Fibroblast of lung (primary cell): ENCODE results near the gene CASP12. TPM values are rescaled to one million over a fixed set of nuclear protein-coding genes. Genes with fewer than 3 reads are reported as not detected.

Experiments
- DNase-seq, 2 donors: peaks; one replicate each; pipeline versions ENCODE4 v3.0.0 to v3.0.0-alpha.2; 2010; ENCODE audit warnings: low read depth in 2 of 2
- H2AFZ ChIP-seq: 2 replicates; pipeline ENCODE4 v1.5.1; 2012; ENCODE audit warnings: low read length, control low read depth, inconsistent platforms
- H3K27ac ChIP-seq: 2 replicates; pipeline ENCODE4 v1.5.1; 2011; ENCODE audit warnings: low read length, control low read depth; ENCODE audit not compliant: insufficient read depth
- H3K27me3 ChIP-seq: 2 replicates; pipeline ENCODE4 v1.5.1; 2011; ENCODE audit warnings: mild to moderate bottlenecking, low read length; ENCODE audit not compliant: control insufficient read depth, insufficient read depth
- H3K36me3 ChIP-seq: 2 replicates; pipeline ENCODE4 v1.5.1; 2011; ENCODE audit warnings: low read length; ENCODE audit not compliant: control insufficient read depth, insufficient read depth
- H3K4me1 ChIP-seq: 2 replicates; pipeline ENCODE4 v1.5.1; 2011; ENCODE audit warnings: low read length; ENCODE audit not compliant: control insufficient read depth, insufficient read depth; ENCODE audit errors: extremely low read depth
- H3K4me2 ChIP-seq: 2 replicates; pipeline ENCODE4 v1.5.1; 2011; ENCODE audit warnings: low read length, control low read depth; ENCODE audit not compliant: insufficient read depth; ENCODE audit errors: extremely low read depth
- H3K4me3 ChIP-seq, 4 experiments: fragments of 200-600 bp in 1 of 4; sonication (generic) in 1 of 4; replicated peaks in 1 of 4; 2 replicates each; pipeline ENCODE4 v1.5.1; 2011 to 2016; ENCODE audit warnings: low read length in 4 of 4, low read depth in 3 of 4, mild to moderate bottlenecking in 3 of 4, control low read depth in 2 of 4, inconsistent platforms in 1 of 4, mixed read lengths in 1 of 4; ENCODE audit not compliant: insufficient read depth in 1 of 4; ENCODE audit errors: control extremely low read depth in 1 of 4
- H3K79me2 ChIP-seq: 2 replicates; pipeline ENCODE4 v1.5.1; 2012; ENCODE audit warnings: mild to moderate bottlenecking, low read length, inconsistent platforms; ENCODE audit not compliant: control insufficient read depth, insufficient read depth
- H3K9ac ChIP-seq: 2 replicates; pipeline ENCODE4 v1.5.1; 2011; ENCODE audit warnings: mild to moderate bottlenecking, low read length, control low read depth; ENCODE audit not compliant: insufficient read depth
- H3K9me3 ChIP-seq: 2 replicates; pipeline ENCODE4 v1.5.1; 2012; ENCODE audit warnings: low read depth, low read length; ENCODE audit not compliant: control insufficient read depth, insufficient read depth
- H4K20me1 ChIP-seq: 2 replicates; pipeline ENCODE4 v1.5.1; 2011; ENCODE audit warnings: low read length; ENCODE audit not compliant: control insufficient read depth, insufficient read depth; ENCODE audit errors: extremely low read depth
- CTCF ChIP-seq, 2 donors: IDR thresholded peaks in 1 of 2; conservative IDR thresholded peaks in 1 of 2; 1 replicate in 1 of 2; 2 replicates in 1 of 2; pipeline ENCODE4 v1.5.1; 2011 to 2012; ENCODE audit warnings: low read length in 2 of 2, control low read depth in 1 of 2, inconsistent platforms in 1 of 2, low read depth in 1 of 2, mild to moderate bottlenecking in 1 of 2
- EZH2 ChIP-seq: IDR thresholded peaks from 2 replicates; pipeline ENCODE4 v1.5.1; 2012; ENCODE audit warnings: low read length, control low read depth, mild to moderate bottlenecking; ENCODE audit errors: missing control alignments
- polyA plus RNA-seq, 2 donors: library from polyadenylated mRNA; depleted of rRNA in 1 of 2; stranded (reverse) in 1 of 2; unstranded in 1 of 2; fragments of >200 nt; gene quantifications; 2 replicates each; pipeline ENCODE4 v1.2.1, GENCODE V29; 2011 to 2012; ENCODE audit warnings: missing spikeins in 1 of 2
- total RNA-seq: library from RNA; depleted of rRNA; stranded (reverse); fragments of >200 nt; gene quantifications from 2 replicates; pipeline ENCODE4 v1.2.1, GENCODE V29; 2014

CASP12 gene
- total and polyA plus RNA-seq, 2 donors (not counting 1 experiment from before 2014, with no cell fraction given), result 0.17 TPM; not detected in 1

GRCh38 chr11:104899226-104899625 is 966 bp upstream of the CASP12 start:
- no peak for DNase-seq
- TF ChIP-seq CTCF (conservative IDR thresholded peaks at IDR 0.05 in 1 of 2, IDR thresholded peaks at IDR 0.05 in 1 of 2; ENCODE audit: low read depth in 1 of 2, low read length in 2 of 2) (no peak), EZH2 (no peak)
- Histone ChIP-seq H2AFZ (no peak overlapping the region), H3K9ac (no peak overlapping the region), H3K9me3 (no peaks in the 10 kb centered on the region), H3K27ac (no peak overlapping the region), H3K27me3 (no peaks in the 10 kb centered on the region), H4K20me1 (no peaks in the 10 kb centered on the region), H3K36me3 (no peaks in the 10 kb centered on the region), H3K4me2 (no peak overlapping the region), H3K4me1 (no peaks in the 10 kb centered on the region), H3K79me2 (no peaks in the 10 kb centered on the region), H3K4me3 (no peak overlapping the region)

GRCh38 chr11:104898685-104899013 is 389 bp upstream of the CASP12 start:
- no peak overlapping the region for H3K27ac ChIP-seq
- peak overlapping the region in 1 of 4 experiments; percentile 25 for H3K4me3 ChIP-seq
- no peaks in the 10 kb centered on the region for H3K79me2 ChIP-seq
- no peaks in the 10 kb centered on the region for H3K4me1 ChIP-seq
- no peak for TF ChIP-seq CTCF (conservative IDR thresholded peaks at IDR 0.05 in 1 of 2, IDR thresholded peaks at IDR 0.05 in 1 of 2; ENCODE audit: low read depth in 1 of 2, low read length in 2 of 2)
- no peak for TF ChIP-seq EZH2
- H2AFZ ChIP-seq, result peak overlapping the region; percentile 17
- no peak overlapping the region for H3K9ac ChIP-seq
- no peak overlapping the region for H3K4me2 ChIP-seq
- no peaks in the 10 kb centered on the region for H4K20me1 ChIP-seq
- H3K36me3 ChIP-seq, result no peaks in the 10 kb centered on the region
- peak in 1 of 2 donors; percentile 13 for DNase-seq
- no peaks in the 10 kb centered on the region for H3K27me3 ChIP-seq
- no peaks in the 10 kb centered on the region for H3K9me3 ChIP-seq

GRCh38 chr11:104895634-104896033 is 2.6 kb downstream of the CASP12 start:
- H3K4me3 ChIP-seq, result no peak overlapping the region
- TF ChIP-seq EZH2 (no peak), CTCF (conservative IDR thresholded peaks at IDR 0.05 in 1 of 2, IDR thresholded peaks at IDR 0.05 in 1 of 2; ENCODE audit: low read depth in 1 of 2, low read length in 2 of 2) (no peak)
- H3K9me3 ChIP-seq, result no peaks in the 10 kb centered on the region
- no peaks in the 10 kb centered on the region for H4K20me1 ChIP-seq
- H3K79me2 ChIP-seq, result no peaks in the 10 kb centered on the region
- H2AFZ ChIP-seq, result no peak overlapping the region
- no peaks in the 10 kb centered on the region for H3K27me3 ChIP-seq
- no peak overlapping the region for H3K4me2 ChIP-seq
- DNase-seq, result peak in 1 of 2 donors; percentile 36
- H3K9ac ChIP-seq, result no peak overlapping the region
- no peak overlapping the region for H3K27ac ChIP-seq
- no peaks in the 10 kb centered on the region for H3K36me3 ChIP-seq
- peaks cover 6% of the 10 kb centered on the region for H3K4me1 ChIP-seq
